ENCODE measurements around the gene ZFP36L2.

DNA sequence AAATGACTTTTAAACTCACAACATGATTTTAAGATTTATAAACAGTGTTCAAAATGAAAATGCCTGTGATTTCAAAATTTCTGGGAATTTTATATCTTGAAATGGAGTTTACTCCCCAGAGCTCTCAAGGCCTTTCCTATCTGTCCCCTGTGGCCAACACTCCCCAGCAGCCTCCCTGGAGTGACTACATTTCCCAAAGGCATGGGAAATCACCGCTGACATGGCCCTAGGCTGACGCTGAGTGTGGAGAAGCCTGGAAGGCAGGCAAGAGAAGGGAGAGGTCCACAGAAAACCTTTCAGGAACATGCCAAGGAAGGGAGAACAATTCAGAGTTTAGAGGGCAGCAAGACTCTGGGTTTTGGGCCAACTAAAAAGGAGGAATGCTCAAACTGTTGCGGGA, 20.2 kb upstream of the ZFP36L2 start:
- no peak for TF ChIP-seq POLR2A (IDR thresholded peaks at IDR 0.05; ENCODE audit: low read depth, low read length)
- TF ChIP-seq, protein P1, sequence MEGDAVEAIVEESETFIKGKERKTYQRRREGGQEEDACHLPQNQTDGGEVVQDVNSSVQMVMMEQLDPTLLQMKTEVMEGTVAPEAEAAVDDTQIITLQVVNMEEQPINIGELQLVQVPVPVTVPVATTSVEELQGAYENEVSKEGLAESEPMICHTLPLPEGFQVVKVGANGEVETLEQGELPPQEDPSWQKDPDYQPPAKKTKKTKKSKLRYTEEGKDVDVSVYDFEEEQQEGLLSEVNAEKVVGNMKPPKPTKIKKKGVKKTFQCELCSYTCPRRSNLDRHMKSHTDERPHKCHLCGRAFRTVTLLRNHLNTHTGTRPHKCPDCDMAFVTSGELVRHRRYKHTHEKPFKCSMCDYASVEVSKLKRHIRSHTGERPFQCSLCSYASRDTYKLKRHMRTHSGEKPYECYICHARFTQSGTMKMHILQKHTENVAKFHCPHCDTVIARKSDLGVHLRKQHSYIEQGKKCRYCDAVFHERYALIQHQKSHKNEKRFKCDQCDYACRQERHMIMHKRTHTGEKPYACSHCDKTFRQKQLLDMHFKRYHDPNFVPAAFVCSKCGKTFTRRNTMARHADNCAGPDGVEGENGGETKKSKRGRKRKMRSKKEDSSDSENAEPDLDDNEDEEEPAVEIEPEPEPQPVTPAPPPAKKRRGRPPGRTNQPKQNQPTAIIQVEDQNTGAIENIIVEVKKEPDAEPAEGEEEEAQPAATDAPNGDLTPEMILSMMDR (IDR thresholded peaks at IDR 0.05; ENCODE audit: extremely low read depth in 1 of 2, insufficient read depth in 1 of 2, low read depth in 1 of 2, low read length in 2 of 2) = no peak
